ENCODE measurements around the gene PTPRS. TPM values are rescaled to one million over a fixed set of nuclear protein-coding genes. Genes with fewer than 3 reads are reported as not detected.

The PTPRS gene
- total RNA-seq, 1 donor from 2014 or later: 1,064 TPM

GRCh38 chr19:5313307-5313706 is 27.3 kb downstream of the PTPRS start:
- Mint-ChIP-seq H3K27me3 (ENCODE audit: unreplicated experiment) (peaks cover 13% of the 10 kb centered on the region), H3K9me3 (ENCODE audit: unreplicated experiment) (peaks cover 6% of the 10 kb centered on the region), H3K4me3 (ENCODE audit: unreplicated experiment) (no peak overlapping the region), H3K36me3 (ENCODE audit: unreplicated experiment) (no peaks in the 10 kb centered on the region), H3K27ac (ENCODE audit: unreplicated experiment) (peak overlapping the region; percentile 22), H3K4me1 (ENCODE audit: low read depth, unreplicated experiment) (peaks cover 6% of the 10 kb centered on the region)
- DNase-seq: no peak
- no peak for TF ChIP-seq CTCF (IDR thresholded peaks at IDR 0.05; ENCODE audit: partially characterized antibody, unreplicated experiment)

GRCh38 chr19:5312058-5312457 is 28.6 kb downstream of the PTPRS start:
- peaks cover 9% of the 10 kb centered on the region for H3K4me1 Mint-ChIP-seq (ENCODE audit: low read depth, unreplicated experiment)
- no peaks in the 10 kb centered on the region for H3K36me3 Mint-ChIP-seq (ENCODE audit: unreplicated experiment)
- no peak overlapping the region for H3K4me3 Mint-ChIP-seq (ENCODE audit: unreplicated experiment)
- no peak for DNase-seq
- H3K27ac Mint-ChIP-seq (ENCODE audit: unreplicated experiment): no peak overlapping the region
- peaks cover 13% of the 10 kb centered on the region for H3K27me3 Mint-ChIP-seq (ENCODE audit: unreplicated experiment)
- no peak for TF ChIP-seq CTCF (IDR thresholded peaks at IDR 0.05; ENCODE audit: partially characterized antibody, unreplicated experiment)
- H3K9me3 Mint-ChIP-seq (ENCODE audit: unreplicated experiment): peaks cover 6% of the 10 kb centered on the region

DNA sequence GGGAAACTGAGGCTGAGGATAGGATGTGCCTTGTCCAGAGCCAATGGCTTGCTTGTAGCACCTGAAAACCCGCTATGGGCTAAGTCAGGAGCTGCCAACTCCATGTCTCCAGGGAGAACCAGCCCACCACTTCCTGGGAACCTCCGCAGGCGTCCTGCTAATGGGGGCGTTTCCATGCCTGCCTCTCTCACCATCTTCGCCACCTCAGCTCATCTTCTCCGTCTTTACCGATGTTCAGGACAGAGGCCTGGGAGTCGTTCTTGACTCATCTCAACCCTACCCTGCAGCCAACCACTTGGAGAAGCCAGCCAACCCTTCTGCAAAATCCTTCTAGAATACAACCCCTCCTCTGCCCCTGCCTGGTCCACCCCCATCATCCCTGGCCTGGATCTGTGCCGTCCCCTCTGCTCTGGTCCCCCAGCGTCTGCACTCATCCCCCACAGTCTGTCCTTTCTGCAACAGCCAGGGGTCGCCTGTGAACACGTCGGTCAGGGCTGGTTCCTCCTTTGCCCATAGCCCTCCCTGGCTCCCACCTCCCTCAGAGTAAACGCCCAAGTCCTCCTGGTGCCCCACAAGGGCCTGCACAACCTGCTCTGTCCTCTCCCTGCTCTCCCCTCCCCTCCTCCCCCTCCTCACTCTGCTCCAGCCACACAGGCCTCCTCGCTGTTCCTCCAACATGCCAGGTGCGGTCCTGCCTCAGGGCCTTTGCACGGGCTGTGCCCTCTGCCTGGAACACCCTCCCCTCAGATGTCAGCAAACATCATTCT is 31.0 kb downstream of the PTPRS start:
- Mint-ChIP-seq H3K27ac (ENCODE audit: unreplicated experiment) (peak overlapping the region; percentile 72), H3K36me3 (ENCODE audit: unreplicated experiment) (no peaks in the 10 kb centered on the region), H3K27me3 (ENCODE audit: unreplicated experiment) (peaks cover 17% of the 10 kb centered on the region), H3K9me3 (ENCODE audit: unreplicated experiment) (peaks cover 1% of the 10 kb centered on the region), H3K4me1 (ENCODE audit: low read depth, unreplicated experiment) (peaks cover 14% of the 10 kb centered on the region), H3K4me3 (ENCODE audit: unreplicated experiment) (no peak overlapping the region)
- peak; percentile 33 for DNase-seq
- TF ChIP-seq CTCF (IDR thresholded peaks at IDR 0.05; ENCODE audit: partially characterized antibody, unreplicated experiment): no peak

GRCh38 chr19:5308451-5309437 is 31.9 kb downstream of the PTPRS start:
- Mint-ChIP-seq H3K4me1 (ENCODE audit: low read depth, unreplicated experiment) (peaks cover 17% of the 10 kb centered on the region), H3K27ac (ENCODE audit: unreplicated experiment) (peak overlapping the region; percentile 59), H3K27me3 (ENCODE audit: unreplicated experiment) (peaks cover 17% of the 10 kb centered on the region), H3K4me3 (ENCODE audit: unreplicated experiment) (peak overlapping the region; percentile 25), H3K9me3 (ENCODE audit: unreplicated experiment) (peaks cover 1% of the 10 kb centered on the region), H3K36me3 (ENCODE audit: unreplicated experiment) (no peaks in the 10 kb centered on the region)
- TF ChIP-seq CTCF (IDR thresholded peaks at IDR 0.05; ENCODE audit: partially characterized antibody, unreplicated experiment): no peak
- DNase-seq: no peak

Data from glutamatergic neuron (in vitro differentiated cells).